GM23338 (cell line): ENCODE data around the gene TAF1B. TPM values are rescaled to one million over a fixed set of nuclear protein-coding genes. Genes with fewer than 3 reads are reported as not detected.

Experiments
- ATAC-seq: fragments of 200-7000 bp; cut with Tn5 transposase; 3 replicates; pipeline ENCODE4 v1.9.1; 2020
- DNase-seq: peaks from one replicate; pipeline ENCODE4 v3.0.0-alpha.2; 2015; ENCODE audit warnings: low spot score
- H2AFZ ChIP-seq: fragments of 200-600 bp; sonication (generic); 2 replicates; pipeline ENCODE4 v1.8.0; 2016; ENCODE audit warnings: antibody characterized with exemption, mild to moderate bottlenecking, moderate library complexity
- H3F3A ChIP-seq: fragments of 200-600 bp; sonication (generic); replicated peaks from 2 replicates; pipeline ENCODE4 v1.8.0; 2017; ENCODE audit warnings: antibody characterized with exemption, mixed run types, low read depth
- H3K27ac ChIP-seq: fragments of 200-600 bp; sonication (generic); 2 replicates; pipeline ENCODE4 v1.6.1; 2016; ENCODE audit warnings: low read depth
- H3K27me3 ChIP-seq: fragments of 200-600 bp; sonication (generic); 2 replicates; pipeline ENCODE4 v1.8.0; 2016; ENCODE audit warnings: mild to moderate bottlenecking, mixed run types, moderate library complexity; ENCODE audit not compliant: insufficient read depth
- H3K36me3 ChIP-seq: fragments of 200-600 bp; sonication (generic); 2 replicates; pipeline ENCODE4 v1.8.0; 2016; ENCODE audit warnings: mild to moderate bottlenecking; ENCODE audit not compliant: insufficient read depth
- H3K4me1 ChIP-seq: fragments of 200-600 bp; sonication (generic); 2 replicates; pipeline ENCODE4 v1.8.0; 2016; ENCODE audit warnings: mild to moderate bottlenecking, moderate library complexity; ENCODE audit not compliant: insufficient read depth
- H3K4me2 ChIP-seq: fragments of 200-600 bp; sonication (generic); 2 replicates; pipeline ENCODE4 v1.7.1; 2017; ENCODE audit warnings: mixed run types
- H3K4me3 ChIP-seq: fragments of 200-600 bp; sonication (generic); 2 replicates; pipeline ENCODE4 v1.6.1; 2016; ENCODE audit warnings: mixed run types
- H3K79me2 ChIP-seq: fragments of 200-600 bp; sonication (generic); replicated peaks from 2 replicates; pipeline ENCODE4 v1.8.0; 2017; ENCODE audit warnings: mild to moderate bottlenecking; ENCODE audit not compliant: insufficient read depth
- H3K9me2 ChIP-seq: fragments of 200-600 bp; sonication (generic); 2 replicates; pipeline ENCODE4 v1.8.0; 2017; ENCODE audit not compliant: insufficient read depth
- H4K20me1 ChIP-seq: fragments of 200-600 bp; sonication (generic); replicated peaks from 2 replicates; pipeline ENCODE4 v1.8.0; 2017; ENCODE audit warnings: mild to moderate bottlenecking; ENCODE audit not compliant: insufficient read depth
- H3K27ac Mint-ChIP-seq: 2 replicates; pipeline ENCODE4 v1.8.0; 2020; ENCODE audit warnings: inconsistent platforms, mild to moderate bottlenecking, moderate library complexity, mixed read lengths
- H3K27me3 Mint-ChIP-seq: 3 replicates; pipeline ENCODE4 v1.8.0; 2022; ENCODE audit warnings: low read depth, mild to moderate bottlenecking, moderate library complexity, mixed read lengths, inconsistent platforms; ENCODE audit not compliant: insufficient read depth, poor library complexity
- H3K36me3 Mint-ChIP-seq: 3 replicates; pipeline ENCODE4 v1.8.0; 2021; ENCODE audit warnings: low read depth, mild to moderate bottlenecking, inconsistent platforms, moderate library complexity, mixed read lengths
- H3K4me1 Mint-ChIP-seq: 3 replicates; pipeline ENCODE4 v1.8.0; 2020; ENCODE audit warnings: mild to moderate bottlenecking, inconsistent platforms, mixed read lengths
- H3K4me3 Mint-ChIP-seq: 3 replicates; pipeline ENCODE4 v1.8.0; 2021; ENCODE audit warnings: moderate library complexity, mild to moderate bottlenecking, inconsistent platforms, mixed read lengths
- H3K9me3 Mint-ChIP-seq: 3 replicates; pipeline ENCODE4 v1.8.0; 2020; ENCODE audit warnings: moderate library complexity, mild to moderate bottlenecking, inconsistent platforms, mixed read lengths
- CREB1 ChIP-seq: fragments of 250-450 bp; sonication (Bioruptor Pico); IDR thresholded peaks from 2 replicates; pipeline ENCODE4 v1.5.0; 2020; ENCODE audit warnings: low read depth, mild to moderate bottlenecking, moderate library complexity
- CTCF ChIP-seq, 2 experiments: fragments of 200-600 bp in 1 of 2; sonication (generic) in 1 of 2; conservative IDR thresholded peaks; 2 replicates each; pipeline versions ENCODE4 v1.5.1 to v1.6.1; 2016 to 2017; ENCODE audit warnings: antibody characterized with exemption in 2 of 2, low read depth in 2 of 2, mild to moderate bottlenecking in 2 of 2, moderate library complexity in 1 of 2
- ETS1 ChIP-seq: IDR thresholded peaks from 2 replicates; pipeline ENCODE4 v1.6.1; 2016; ENCODE audit warnings: antibody characterized with exemption
- EZH2 ChIP-seq: fragments of 200-600 bp; sonication (generic); IDR thresholded peaks from one replicate; pipeline ENCODE4 v1.8.0; 2017; ENCODE audit warnings: antibody characterized with exemption, mild to moderate bottlenecking, low read depth; ENCODE audit not compliant: unreplicated experiment
- EZH2phosphoT487 ChIP-seq: fragments of 200-600 bp; sonication (generic); IDR thresholded peaks from one replicate; pipeline ENCODE4 v1.8.1; 2018; ENCODE audit warnings: antibody characterized with exemption; ENCODE audit not compliant: unreplicated experiment
- JUNB ChIP-seq: IDR thresholded peaks from one replicate; pipeline ENCODE4 v1.6.1; 2016; ENCODE audit warnings: antibody characterized with exemption; ENCODE audit not compliant: unreplicated experiment
- NANOG ChIP-seq: IDR thresholded peaks from 2 replicates; pipeline ENCODE4 v1.6.1; 2016; ENCODE audit warnings: antibody characterized with exemption, borderline replicate concordance
- POLR2AphosphoS5 ChIP-seq: IDR thresholded peaks from 2 replicates; pipeline ENCODE4 v1.6.1; 2016; ENCODE audit warnings: antibody characterized with exemption, low read depth
- REST ChIP-seq: IDR thresholded peaks from one replicate; pipeline ENCODE4 v1.6.1; 2018; ENCODE audit warnings: antibody characterized with exemption; ENCODE audit not compliant: unreplicated experiment
- STAT1 ChIP-seq: IDR thresholded peaks from one replicate; pipeline ENCODE4 v1.6.1; 2016; ENCODE audit warnings: antibody characterized with exemption; ENCODE audit not compliant: unreplicated experiment
- ZNF114 ChIP-seq: fragments of 250-450 bp; sonication (Bioruptor Pico); IDR thresholded peaks from 2 replicates; pipeline ENCODE4 v1.5.0; 2020; ENCODE audit warnings: mild to moderate bottlenecking, moderate library complexity
- ZNF331 ChIP-seq: fragments of 250-450 bp; sonication (Bioruptor Pico); IDR thresholded peaks from 2 replicates; pipeline ENCODE4 v1.5.0; 2020; ENCODE audit warnings: low read depth, mild to moderate bottlenecking, moderate library complexity
- polyA plus RNA-seq: library from polyadenylated mRNA; unstranded; fragments of >200 nt; fragmentation: Nextera tagmentation; extraction: Ambion mirVana; gene quantifications from 2 replicates; pipeline ENCODE4 v1.2.1, GENCODE V29; 2016
- total RNA-seq: library from RNA; depleted of rRNA; stranded (reverse); fragments of >200 nt; shearing (Covaris generic); gene quantifications from 2 replicates; pipeline ENCODE4 v1.2.3, GENCODE V29; 2014

TAF1B gene
- total and polyA plus RNA-seq, 2 experiments from 2014 or later = 22.2 to 28.9 TPM

GRCh38 chr2:9806298-9806610 is 37.0 kb upstream of the TAF1B start (continued):
- TF ChIP-seq REST = no peak
- no peak for TF ChIP-seq ZNF331
- TF ChIP-seq ETS1 = no peak
- no peak for TF ChIP-seq CTCF (conservative IDR thresholded peaks at IDR 0.05; ENCODE audit: low read depth in 2 of 2)
- TF ChIP-seq STAT1 = no peak

GRCh38 chr2:9806656-9807055 is 36.6 kb upstream of the TAF1B start:
- Mint-ChIP-seq H3K4me3 (no peak overlapping the region), H3K4me1 (no peaks in the 10 kb centered on the region; the same call in 1 of the 3 replicates), H3K9me3 (no peaks in the 10 kb centered on the region), H3K36me3 (no peaks in the 10 kb centered on the region), H3K27me3 (peaks cover 4% of the 10 kb centered on the region), H3K27ac (no peak overlapping the region)
- Histone ChIP-seq H4K20me1 (no peaks in the 10 kb centered on the region), H3K27ac (no peak overlapping the region), H2AFZ (no peak overlapping the region), H3K4me2 (no peak overlapping the region), H3K4me1 (no peaks in the 10 kb centered on the region), H3K4me3 (no peak overlapping the region), H3K27me3 (no peaks in the 10 kb centered on the region), H3K9me2 (no peaks in the 10 kb centered on the region), H3K36me3 (no peaks in the 10 kb centered on the region), H3F3A (no peaks in the 10 kb centered on the region), H3K79me2 (no peaks in the 10 kb centered on the region)
- DNase-seq (no peak), ATAC-seq (no peak)
- TF ChIP-seq ZNF331 (no peak), CREB1 (no peak), NANOG (no peak), ZNF114 (CRISPR knock-in tag) (no peak), EZH2 (no peak), JUNB (no peak), POLR2AphosphoS5 (no peak), CTCF (conservative IDR thresholded peaks at IDR 0.05; ENCODE audit: low read depth in 2 of 2) (no peak), REST (no peak), EZH2phosphoT487 (no peak), ETS1 (no peak), STAT1 (no peak)
